Measurements from ENCODE around the gene SNRPB2. TPM values are rescaled to one million over a fixed set of nuclear protein-coding genes. Genes with fewer than 3 reads are reported as not detected.

SNRPB2 gene
- total and polyA plus RNA-seq, 9 donors: 66.6 to 96.6 (median 75.1) TPM

DNA sequence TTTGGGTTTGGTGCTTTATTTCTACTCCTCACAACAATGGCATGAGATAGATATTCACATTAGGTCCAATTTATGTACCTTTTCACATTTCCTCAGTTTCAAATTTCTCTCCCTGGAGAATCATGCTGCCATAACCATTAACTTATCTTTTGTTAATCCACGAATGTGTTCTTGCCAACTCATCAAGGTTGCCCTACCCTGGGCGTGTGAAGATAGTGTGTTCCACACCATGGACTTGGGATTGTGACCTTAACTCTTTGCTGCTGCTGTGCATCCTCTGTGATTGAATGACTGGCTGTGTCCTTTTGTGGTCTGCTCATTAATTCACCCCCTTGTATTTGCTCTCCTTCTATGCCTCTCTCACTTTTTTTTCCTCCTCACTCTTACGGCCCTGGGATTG is 34.2 kb upstream of the SNRPB2 start:
- Histone ChIP-seq H3K9me3 (replicated peaks; ENCODE audit: control insufficient read depth, low read depth, low read length) (no peaks in the 10 kb centered on the region), H3K27me3 (ENCODE audit: control insufficient read depth, insufficient read depth, low read length) (no peaks in the 10 kb centered on the region), H3K36me3 (ENCODE audit: control insufficient read depth, insufficient read depth, low read length) (no peaks in the 10 kb centered on the region), H3K4me1 (ENCODE audit: control insufficient read depth, insufficient read depth, low read length) (peaks cover 7% of the 10 kb centered on the region), H3K27ac (ENCODE audit: low read length) (no peak overlapping the region), H3K4me3 (ENCODE audit: low read length) (no peak overlapping the region)
- DNase-seq: no peak
- 50% methylated on average over 2 of the region's 3 CpGs for WGBS (ENCODE audit: insufficient coverage)

DNA sequence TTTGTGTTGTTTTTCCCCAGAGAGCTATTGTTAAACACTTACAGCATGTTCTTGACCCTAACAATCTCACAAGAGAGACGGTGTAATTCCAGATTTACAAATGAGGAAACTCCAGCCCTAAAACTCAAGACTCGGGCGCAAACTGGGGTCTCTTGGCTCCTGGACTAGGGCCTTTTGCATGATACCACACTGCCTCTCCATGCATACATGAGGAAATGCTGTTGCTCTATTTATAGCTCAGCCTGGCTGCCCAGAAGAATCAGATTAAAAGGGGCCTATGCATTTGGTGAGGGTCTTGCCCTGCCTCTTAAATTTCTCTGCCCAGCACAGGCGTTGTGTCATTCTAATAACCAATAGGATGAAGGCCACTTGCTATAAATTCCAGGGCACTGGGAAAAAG is 30.5 kb upstream of the SNRPB2 start:
- Histone ChIP-seq H3K36me3 (ENCODE audit: control insufficient read depth, insufficient read depth, low read length) (no peaks in the 10 kb centered on the region), H3K27me3 (ENCODE audit: control insufficient read depth, insufficient read depth, low read length) (no peaks in the 10 kb centered on the region), H3K27ac (ENCODE audit: low read length) (no peak overlapping the region), H3K4me3 (ENCODE audit: low read length) (no peak overlapping the region), H3K9me3 (replicated peaks; ENCODE audit: control insufficient read depth, low read depth, low read length) (no peaks in the 10 kb centered on the region), H3K4me1 (ENCODE audit: control insufficient read depth, insufficient read depth, low read length) (peaks cover 4% of the 10 kb centered on the region)
- DNase-seq: peak; percentile 31
- WGBS (ENCODE audit: insufficient coverage): 50% methylated on average over 1 of the region's 4 CpGs

DNA sequence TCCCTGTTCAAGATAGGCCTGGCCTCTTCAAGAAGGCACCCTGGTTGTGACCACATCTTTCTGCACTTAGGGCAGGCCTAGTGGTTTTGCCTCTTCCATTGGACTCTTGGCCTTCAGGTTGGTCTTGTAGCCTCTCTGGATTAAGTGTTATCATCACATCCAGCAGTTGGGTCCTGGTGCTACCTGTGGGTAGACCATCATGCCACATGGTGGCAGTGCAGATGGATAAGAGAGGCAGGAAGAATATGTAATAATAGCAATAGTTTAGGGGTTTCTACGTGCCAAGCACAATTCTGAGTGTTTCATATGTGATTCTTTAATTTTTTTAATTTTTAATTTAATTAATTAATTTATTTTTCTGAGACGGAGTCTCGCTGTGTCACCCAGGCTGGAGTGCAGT is 28.5 kb upstream of the SNRPB2 start:
- Histone ChIP-seq H3K27ac (ENCODE audit: low read length) (no peak overlapping the region), H3K9me3 (replicated peaks; ENCODE audit: control insufficient read depth, low read depth, low read length) (peaks cover 2% of the 10 kb centered on the region), H3K4me3 (ENCODE audit: low read length) (no peak overlapping the region), H3K27me3 (ENCODE audit: control insufficient read depth, insufficient read depth, low read length) (no peaks in the 10 kb centered on the region), H3K36me3 (ENCODE audit: control insufficient read depth, insufficient read depth, low read length) (no peaks in the 10 kb centered on the region), H3K4me1 (ENCODE audit: control insufficient read depth, insufficient read depth, low read length) (peaks cover 4% of the 10 kb centered on the region)
- no peak for DNase-seq
- WGBS (ENCODE audit: insufficient coverage): no CpG with 5 or more reads among the region's 3 CpGs

GRCh38 chr20:16703570-16703969 is 26.3 kb upstream of the SNRPB2 start:
- Histone ChIP-seq H3K27me3 (ENCODE audit: control insufficient read depth, insufficient read depth, low read length) (no peaks in the 10 kb centered on the region), H3K4me1 (ENCODE audit: control insufficient read depth, insufficient read depth, low read length) (peaks cover 4% of the 10 kb centered on the region), H3K36me3 (ENCODE audit: control insufficient read depth, insufficient read depth, low read length) (no peaks in the 10 kb centered on the region), H3K27ac (ENCODE audit: low read length) (no peak overlapping the region), H3K9me3 (replicated peaks; ENCODE audit: control insufficient read depth, low read depth, low read length) (peaks cover 2% of the 10 kb centered on the region), H3K4me3 (ENCODE audit: low read length) (no peak overlapping the region)
- no peak for DNase-seq
- 53% methylated on average over 3 of the region's 4 CpGs for WGBS (ENCODE audit: insufficient coverage)

- Histone ChIP-seq H3K27me3 (ENCODE audit: control insufficient read depth, insufficient read depth, low read length) (no peaks in the 10 kb centered on the region), H3K36me3 (ENCODE audit: control insufficient read depth, insufficient read depth, low read length) (no peaks in the 10 kb centered on the region), H3K4me3 (ENCODE audit: low read length) (no peak overlapping the region), H3K9me3 (replicated peaks; ENCODE audit: control insufficient read depth, low read depth, low read length) (peaks cover 2% of the 10 kb centered on the region), H3K4me1 (ENCODE audit: control insufficient read depth, insufficient read depth, low read length) (peaks cover under 1% of the 10 kb centered on the region), H3K27ac (ENCODE audit: low read length) (no peak overlapping the region)
- no peak for DNase-seq
- WGBS (ENCODE audit: insufficient coverage): 80% methylated on average over 1 of the region's 3 CpGs
Observed at GRCh38 chr20:16707674-16708073, 22.2 kb upstream of the SNRPB2 start.

DNA sequence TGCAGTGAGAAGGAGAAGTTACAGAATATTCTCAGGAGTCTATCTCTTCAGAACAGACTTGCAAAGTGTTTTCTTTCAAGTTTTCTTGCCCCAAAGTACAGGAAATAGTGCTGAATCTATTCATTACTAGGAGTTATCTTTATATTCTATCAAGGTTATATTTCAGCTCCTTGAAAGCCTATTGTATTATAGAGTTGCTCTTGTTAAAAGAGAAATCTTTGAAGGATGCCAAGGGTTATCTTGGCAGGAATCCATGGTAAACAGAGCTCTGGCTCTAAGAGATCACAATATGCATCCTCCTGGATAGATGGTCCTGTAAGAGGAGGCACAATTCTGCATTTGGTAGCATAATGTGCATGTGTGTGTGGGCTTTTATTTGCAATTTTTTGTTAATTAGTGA is 21.2 kb upstream of the SNRPB2 start:
- H3K27ac ChIP-seq (ENCODE audit: low read length): no peak overlapping the region
- peaks cover 2% of the 10 kb centered on the region for H3K9me3 ChIP-seq (replicated peaks; ENCODE audit: control insufficient read depth, low read depth, low read length)
- no peak overlapping the region for H3K4me3 ChIP-seq (ENCODE audit: low read length)
- H3K4me1 ChIP-seq (ENCODE audit: control insufficient read depth, insufficient read depth, low read length): peaks cover 9% of the 10 kb centered on the region
- H3K27me3 ChIP-seq (ENCODE audit: control insufficient read depth, insufficient read depth, low read length): no peaks in the 10 kb centered on the region
- H3K36me3 ChIP-seq (ENCODE audit: control insufficient read depth, insufficient read depth, low read length): no peaks in the 10 kb centered on the region
- DNase-seq: no peak

GRCh38 chr20:16709017-16709416 is 20.8 kb upstream of the SNRPB2 start:
- no peak for DNase-seq
- no peaks in the 10 kb centered on the region for H3K27me3 ChIP-seq (ENCODE audit: control insufficient read depth, insufficient read depth, low read length)
- peaks cover 2% of the 10 kb centered on the region for H3K9me3 ChIP-seq (replicated peaks; ENCODE audit: control insufficient read depth, low read depth, low read length)
- no peak overlapping the region for H3K4me3 ChIP-seq (ENCODE audit: low read length)
- H3K27ac ChIP-seq (ENCODE audit: low read length): no peak overlapping the region
- H3K36me3 ChIP-seq (ENCODE audit: control insufficient read depth, insufficient read depth, low read length): no peaks in the 10 kb centered on the region
- H3K4me1 ChIP-seq (ENCODE audit: control insufficient read depth, insufficient read depth, low read length): peaks cover 13% of the 10 kb centered on the region

DNA sequence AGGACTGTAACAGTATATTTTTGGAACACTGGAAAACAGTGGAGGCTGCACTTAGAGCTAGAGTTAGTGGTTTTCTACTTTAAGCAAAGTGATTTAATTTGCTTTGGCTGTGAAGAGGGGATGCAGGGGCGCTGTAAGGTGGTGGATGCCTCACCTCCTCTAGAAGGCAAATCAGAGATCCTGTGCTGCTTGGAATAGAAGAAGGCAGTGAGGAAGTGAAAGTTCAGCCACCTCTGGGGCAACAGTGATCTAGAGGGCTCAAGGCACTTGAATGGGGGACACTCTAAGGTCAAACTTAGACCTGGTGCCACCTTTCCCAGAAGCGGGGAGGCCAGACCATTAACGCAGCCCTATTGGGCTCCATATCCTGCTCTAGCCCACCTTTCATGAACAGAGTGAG is 19.0 kb upstream of the SNRPB2 start:
- no peak for DNase-seq
- Histone ChIP-seq H3K27ac (ENCODE audit: low read length) (no peak overlapping the region), H3K4me3 (ENCODE audit: low read length) (no peak overlapping the region), H3K36me3 (ENCODE audit: control insufficient read depth, insufficient read depth, low read length) (no peaks in the 10 kb centered on the region), H3K9me3 (replicated peaks; ENCODE audit: control insufficient read depth, low read depth, low read length) (peaks cover under 1% of the 10 kb centered on the region), H3K4me1 (ENCODE audit: control insufficient read depth, insufficient read depth, low read length) (peaks cover 24% of the 10 kb centered on the region), H3K27me3 (ENCODE audit: control insufficient read depth, insufficient read depth, low read length) (no peaks in the 10 kb centered on the region)
- WGBS (ENCODE audit: insufficient coverage): 90% methylated on average over 3 of the region's 3 CpGs

DNA sequence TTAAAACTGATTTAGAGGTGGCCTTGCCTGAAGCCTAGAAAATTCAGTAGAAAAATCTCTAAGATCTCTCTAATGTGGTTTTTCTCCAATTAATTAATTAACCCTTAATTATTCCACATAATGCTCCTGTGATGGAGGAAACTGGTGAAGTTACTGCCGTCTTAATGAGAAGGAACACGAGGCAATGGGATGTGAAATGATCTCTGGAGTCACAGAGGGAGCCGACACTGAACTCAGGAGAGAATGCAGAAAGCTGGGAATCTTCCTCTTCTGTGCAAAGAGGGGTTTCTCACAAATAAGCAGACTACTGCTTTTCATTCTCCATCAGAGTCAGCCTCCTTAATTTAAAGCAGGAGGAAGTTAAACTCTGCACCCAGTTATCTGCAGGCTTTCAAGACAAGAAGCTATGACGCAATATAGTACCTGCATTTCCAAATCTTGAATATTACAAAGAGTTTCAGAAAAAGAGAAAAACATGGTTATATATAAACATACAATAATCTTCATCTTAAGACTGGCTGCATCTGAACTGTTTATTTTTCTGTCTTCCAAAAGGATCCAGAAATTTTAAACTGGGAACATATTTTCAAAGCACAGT is 18.1 kb upstream of the SNRPB2 start:
- Histone ChIP-seq H3K27me3 (ENCODE audit: control insufficient read depth, insufficient read depth, low read length) (no peaks in the 10 kb centered on the region), H3K36me3 (ENCODE audit: control insufficient read depth, insufficient read depth, low read length) (no peaks in the 10 kb centered on the region), H3K27ac (ENCODE audit: low read length) (no peak overlapping the region), H3K4me3 (ENCODE audit: low read length) (no peak overlapping the region), H3K9me3 (replicated peaks; ENCODE audit: control insufficient read depth, low read depth, low read length) (no peaks in the 10 kb centered on the region), H3K4me1 (ENCODE audit: control insufficient read depth, insufficient read depth, low read length) (peaks cover 24% of the 10 kb centered on the region)
- WGBS (ENCODE audit: insufficient coverage): no CpG with 5 or more reads among the region's 4 CpGs
- no peak for DNase-seq

- no peaks in the 10 kb centered on the region for H3K9me3 ChIP-seq (replicated peaks; ENCODE audit: control insufficient read depth, low read depth, low read length)
- 17% methylated on average over 1 of the region's 6 CpGs for WGBS (ENCODE audit: insufficient coverage)
- no peak for DNase-seq
Observed at GRCh38 chr20:16712511-16712947, 17.3 kb upstream of the SNRPB2 start.

DNA sequence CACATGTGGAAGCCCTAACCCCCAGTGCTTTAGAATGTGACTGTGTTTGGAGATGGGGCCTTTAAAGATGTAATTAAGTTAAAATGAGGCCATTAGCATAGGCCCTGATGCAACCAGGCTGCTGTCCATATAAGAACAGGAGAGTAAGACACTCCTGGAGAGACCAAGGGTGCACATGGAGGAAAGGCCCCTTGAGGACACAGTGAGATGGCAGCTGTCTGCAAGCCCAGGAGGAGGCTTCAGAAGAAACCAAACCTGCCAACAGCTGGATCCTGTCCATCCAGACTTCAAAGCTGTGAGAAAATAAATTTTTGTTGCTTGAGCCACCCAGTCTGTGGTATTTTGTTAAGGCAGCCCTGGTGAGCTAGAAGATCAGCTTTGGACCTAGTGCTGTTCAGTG is 16.8 kb upstream of the SNRPB2 start:
- Histone ChIP-seq H3K27me3 (ENCODE audit: control insufficient read depth, insufficient read depth, low read length) (no peaks in the 10 kb centered on the region), H3K4me1 (ENCODE audit: control insufficient read depth, insufficient read depth, low read length) (peaks cover 24% of the 10 kb centered on the region), H3K9me3 (replicated peaks; ENCODE audit: control insufficient read depth, low read depth, low read length) (no peaks in the 10 kb centered on the region), H3K4me3 (ENCODE audit: low read length) (no peak overlapping the region), H3K27ac (ENCODE audit: low read length) (no peak overlapping the region), H3K36me3 (ENCODE audit: control insufficient read depth, insufficient read depth, low read length) (no peaks in the 10 kb centered on the region)
- DNase-seq: peak; percentile 23

More at GRCh38 chr20:16712511-16712947, 17.3 kb upstream of the SNRPB2 start:
- no peak overlapping the region for H3K27ac ChIP-seq (ENCODE audit: low read length)
- H3K4me1 ChIP-seq (ENCODE audit: control insufficient read depth, insufficient read depth, low read length): peaks cover 24% of the 10 kb centered on the region
- no peaks in the 10 kb centered on the region for H3K36me3 ChIP-seq (ENCODE audit: control insufficient read depth, insufficient read depth, low read length)
- no peaks in the 10 kb centered on the region for H3K27me3 ChIP-seq (ENCODE audit: control insufficient read depth, insufficient read depth, low read length)
- H3K4me3 ChIP-seq (ENCODE audit: low read length): no peak overlapping the region

All from muscle of leg (tissue), 11 donors.